DOHH2 (cell line): ENCODE data around the gene TMEM54.

Experiments used
- H3F3A ChIP-seq: fragments of 200-600 bp; sonication (generic), shearing (Covaris generic); 2 replicates; pipeline ENCODE4 v1.6.0; 2016; ENCODE audit warnings: antibody characterized with exemption, mild to moderate bottlenecking; ENCODE audit not compliant: control insufficient read depth, insufficient read depth
- H3K27ac ChIP-seq: fragments of 200-600 bp; sonication (generic); 2 replicates; pipeline ENCODE4 v1.5.1; 2014; ENCODE audit warnings: low read depth, mild to moderate bottlenecking, low read length, moderate library complexity
- H3K27me3 ChIP-seq: fragments of 200-600 bp; sonication (generic); 2 replicates; pipeline ENCODE4 v1.6.1; 2014; ENCODE audit warnings: mild to moderate bottlenecking, low read length, mixed read lengths; ENCODE audit not compliant: control insufficient read depth
- H3K36me3 ChIP-seq: fragments of 200-600 bp; sonication (generic); 2 replicates; pipeline ENCODE4 v1.6.1; 2014; ENCODE audit warnings: mild to moderate bottlenecking, low read length, moderate library complexity, mixed read lengths; ENCODE audit not compliant: control insufficient read depth
- H3K4me1 ChIP-seq: fragments of 200-600 bp; sonication (generic); 2 replicates; pipeline ENCODE4 v1.6.1; 2014; ENCODE audit warnings: mild to moderate bottlenecking, low read length, mixed read lengths; ENCODE audit not compliant: control insufficient read depth
- H3K4me2 ChIP-seq: fragments of 200-600 bp; sonication (generic); 2 replicates; pipeline ENCODE4 v1.6.0; 2014; ENCODE audit warnings: mild to moderate bottlenecking, low read length, moderate library complexity
- H3K4me3 ChIP-seq: fragments of 200-600 bp; sonication (generic); 2 replicates; pipeline ENCODE4 v1.5.1; 2014; ENCODE audit warnings: mild to moderate bottlenecking, low read length, mixed read lengths
- H3K79me2 ChIP-seq: fragments of 200-600 bp; sonication (generic); 2 replicates; pipeline ENCODE4 v1.6.1; 2014; ENCODE audit warnings: mild to moderate bottlenecking, low read length, mixed read lengths; ENCODE audit not compliant: control insufficient read depth
- H3K9me2 ChIP-seq: fragments of 200-600 bp; sonication (generic); replicated peaks from 2 replicates; pipeline ENCODE4 v1.6.1; 2014; ENCODE audit warnings: mild to moderate bottlenecking, low read length, mixed read lengths; ENCODE audit not compliant: control insufficient read depth
- H3K9me3 ChIP-seq: fragments of 200-600 bp; sonication (generic); 2 replicates; pipeline ENCODE4 v1.6.1; 2014; ENCODE audit warnings: antibody characterized with exemption, low read length, mixed read lengths; ENCODE audit not compliant: control insufficient read depth, insufficient read depth
- H4K20me1 ChIP-seq: fragments of 200-600 bp; sonication (generic); 2 replicates; pipeline ENCODE4 v1.6.0; 2014; ENCODE audit warnings: low read depth, mild to moderate bottlenecking, antibody characterized with exemption, low read length, moderate library complexity; ENCODE audit not compliant: control insufficient read depth, insufficient read depth
- EZH2phosphoT487 ChIP-seq: fragments of 200-600 bp; sonication (generic); IDR thresholded peaks from 2 replicates; pipeline ENCODE4 v1.6.1; 2017; ENCODE audit warnings: borderline replicate concordance, mild to moderate bottlenecking, antibody characterized with exemption, low read length, moderate library complexity, mixed read lengths
- TF ChIP-seq, protein P1 (sequence below): fragments of 200-600 bp; sonication (generic); IDR thresholded peaks from one replicate; pipeline ENCODE4 v1.5.1; 2014; ENCODE audit warnings: antibody characterized with exemption, mild to moderate bottlenecking, low read depth, low read length; ENCODE audit not compliant: poor library complexity, severe bottlenecking

Gene TMEM54

GRCh38 chr1:32867151-32867550 lies 34.0 kb downstream of the TMEM54 start:
- no peaks in the 10 kb centered on the region for H3K9me2 ChIP-seq
- H3K27ac ChIP-seq = no peak overlapping the region
- no peaks in the 10 kb centered on the region; the same call in 1 of the 2 replicates for H3F3A ChIP-seq
- peaks cover 7% of the 10 kb centered on the region for H3K4me1 ChIP-seq
- H3K9me3 ChIP-seq = no peaks in the 10 kb centered on the region
- peaks cover 21% of the 10 kb centered on the region for H3K27me3 ChIP-seq
- no peak overlapping the region for H3K4me3 ChIP-seq
- no peak overlapping the region for H3K4me2 ChIP-seq
- no peaks in the 10 kb centered on the region for H3K79me2 ChIP-seq
- H3K36me3 ChIP-seq = peaks cover 7% of the 10 kb centered on the region; the same call in 1 of the 2 replicates
- TF ChIP-seq, protein P1, sequence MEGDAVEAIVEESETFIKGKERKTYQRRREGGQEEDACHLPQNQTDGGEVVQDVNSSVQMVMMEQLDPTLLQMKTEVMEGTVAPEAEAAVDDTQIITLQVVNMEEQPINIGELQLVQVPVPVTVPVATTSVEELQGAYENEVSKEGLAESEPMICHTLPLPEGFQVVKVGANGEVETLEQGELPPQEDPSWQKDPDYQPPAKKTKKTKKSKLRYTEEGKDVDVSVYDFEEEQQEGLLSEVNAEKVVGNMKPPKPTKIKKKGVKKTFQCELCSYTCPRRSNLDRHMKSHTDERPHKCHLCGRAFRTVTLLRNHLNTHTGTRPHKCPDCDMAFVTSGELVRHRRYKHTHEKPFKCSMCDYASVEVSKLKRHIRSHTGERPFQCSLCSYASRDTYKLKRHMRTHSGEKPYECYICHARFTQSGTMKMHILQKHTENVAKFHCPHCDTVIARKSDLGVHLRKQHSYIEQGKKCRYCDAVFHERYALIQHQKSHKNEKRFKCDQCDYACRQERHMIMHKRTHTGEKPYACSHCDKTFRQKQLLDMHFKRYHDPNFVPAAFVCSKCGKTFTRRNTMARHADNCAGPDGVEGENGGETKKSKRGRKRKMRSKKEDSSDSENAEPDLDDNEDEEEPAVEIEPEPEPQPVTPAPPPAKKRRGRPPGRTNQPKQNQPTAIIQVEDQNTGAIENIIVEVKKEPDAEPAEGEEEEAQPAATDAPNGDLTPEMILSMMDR = no peak
- TF ChIP-seq EZH2phosphoT487 = no peak
- H4K20me1 ChIP-seq = peaks cover 6% of the 10 kb centered on the region; the same call in 1 of the 2 replicates

- Histone ChIP-seq H3K27me3 (peaks cover 8% of the 10 kb centered on the region), H3K4me1 (no peaks in the 10 kb centered on the region), H3K9me3 (no peaks in the 10 kb centered on the region), H3K27ac (no peak overlapping the region), H3K36me3 (peaks cover 14% of the 10 kb centered on the region), H4K20me1 (no peaks in the 10 kb centered on the region), H3K4me2 (no peak overlapping the region), H3K79me2 (no peaks in the 10 kb centered on the region), H3K9me2 (no peaks in the 10 kb centered on the region), H3K4me3 (no peak overlapping the region), H3F3A (no peaks in the 10 kb centered on the region; the same call in 1 of the 2 replicates)
- TF ChIP-seq EZH2phosphoT487 = no peak
- TF ChIP-seq, protein P1 = no peak
Measured at GRCh38 chr1:32865639-32866405, 35.4 kb downstream of the TMEM54 start.

DNA sequence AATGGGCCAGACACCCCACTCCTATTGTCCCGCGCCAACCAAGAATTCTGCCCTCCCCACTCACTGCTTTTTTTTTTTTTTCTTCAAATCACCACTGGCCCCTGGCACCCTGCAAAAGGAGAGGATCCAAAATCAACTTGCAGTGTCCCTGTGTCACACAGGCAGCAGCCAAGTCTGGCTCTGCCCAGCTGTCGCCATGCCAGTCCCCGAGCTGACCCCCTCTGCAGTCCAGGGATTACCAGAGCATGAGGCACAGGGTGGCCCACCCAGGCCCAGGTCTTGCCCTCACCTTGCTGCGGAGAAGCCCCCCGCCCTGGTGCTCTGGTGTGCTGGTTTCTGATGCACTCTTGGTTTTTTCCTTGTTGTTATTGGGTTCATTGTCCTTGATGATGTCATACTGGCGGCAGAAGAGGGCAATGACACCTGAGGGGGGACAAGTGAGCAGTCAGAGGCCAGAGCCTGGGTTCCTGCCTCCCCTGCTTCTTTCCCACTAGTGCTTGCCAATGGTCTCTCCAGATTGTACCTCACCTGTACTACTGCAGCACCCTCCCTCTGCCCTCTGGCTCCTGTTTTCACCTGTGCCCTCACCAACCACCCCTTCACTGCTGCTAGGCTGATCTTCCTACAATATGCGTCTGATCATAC lies 36.7 kb downstream of the TMEM54 start:
- no peaks in the 10 kb centered on the region; the same call in 1 of the 2 replicates for H3F3A ChIP-seq
- no peak overlapping the region for H3K4me3 ChIP-seq
- no peaks in the 10 kb centered on the region for H3K9me3 ChIP-seq
- TF ChIP-seq, protein P1 = no peak
- no peak for TF ChIP-seq EZH2phosphoT487
- no peak overlapping the region for H3K27ac ChIP-seq
- H3K4me1 ChIP-seq = no peaks in the 10 kb centered on the region
- H3K4me2 ChIP-seq = no peak overlapping the region
- H3K79me2 ChIP-seq = no peaks in the 10 kb centered on the region
- no peaks in the 10 kb centered on the region for H3K27me3 ChIP-seq
- peaks cover 16% of the 10 kb centered on the region for H3K36me3 ChIP-seq
- H4K20me1 ChIP-seq = no peaks in the 10 kb centered on the region
- H3K9me2 ChIP-seq = no peaks in the 10 kb centered on the region
